ENCODE results near the gene ATAD5. TPM values are rescaled to one million over a fixed set of nuclear protein-coding genes. Genes with fewer than 3 reads are reported as not detected.

Gene ATAD5
- total and polyA plus RNA-seq, 8 donors: 0.19 to 0.95 (median 0.47) TPM

- intact Hi-C loops (cut with DNase I): no loop called here
- Histone ChIP-seq H3K4me1 (peaks cover 0 to 6% (median 0%) of the 10 kb centered on the region in 3 donors), H3K36me3 (no peaks in the 10 kb centered on the region)
Measured at GRCh38 chr17:30913955-30914354, 82.2 kb downstream of the ATAD5 start.

GRCh38 chr17:30915833-30916611 lies 84.3 kb downstream of the ATAD5 start:
- intact Hi-C loops (cut with DNase I): no loop called here
- no peak for TF ChIP-seq CTCF (IDR thresholded peaks at IDR 0.05)
- DNase-seq: no peak
- peak in 2 of 4 donors; percentile 47 to 68 for ATAC-seq
- WGBS, 2 donors: 54 to 63% methylated on average over 5 of the region's 5 CpGs
- FAIRE-seq: no peak
- Histone ChIP-seq H3K4me1 (peaks cover 0 to 6% (median 0%) of the 10 kb centered on the region in 3 donors), H3K4me3 (no peak overlapping the region), H3K9me3 (no peaks in the 10 kb centered on the region), H3K36me3 (no peaks in the 10 kb centered on the region), H3K27me3 (no peaks in the 10 kb centered on the region), H3K27ac (no peak overlapping the region)

More at GRCh38 chr17:30913955-30914354, 82.2 kb downstream of the ATAD5 start:
- DNase-seq (no peak), FAIRE-seq (no peak), ATAC-seq (no peak)
- no peak for TF ChIP-seq CTCF (IDR thresholded peaks at IDR 0.05)
- Histone ChIP-seq H3K27me3 (no peaks in the 10 kb centered on the region), H3K4me3 (no peak overlapping the region), H3K27ac (no peak overlapping the region), H3K9me3 (no peaks in the 10 kb centered on the region)

GRCh38 chr17:30917050-30917449 lies 85.3 kb downstream of the ATAD5 start:
- Histone ChIP-seq H3K4me3 (no peak overlapping the region), H3K27ac (no peak overlapping the region), H3K36me3 (no peaks in the 10 kb centered on the region), H3K9me3 (no peaks in the 10 kb centered on the region), H3K4me1 (peaks cover 0 to 6% (median 0%) of the 10 kb centered on the region in 3 donors), H3K27me3 (no peaks in the 10 kb centered on the region)
- DNase-seq (no peak), ATAC-seq (no peak), FAIRE-seq (no peak)
- no peak for TF ChIP-seq CTCF (IDR thresholded peaks at IDR 0.05)
- intact Hi-C loops (cut with DNase I): no loop called here

- no peaks in the 10 kb centered on the region for H3K36me3 ChIP-seq
- intact Hi-C loops (cut with DNase I): no loop called here
- H3K9me3 ChIP-seq: no peaks in the 10 kb centered on the region
- TF ChIP-seq CTCF (IDR thresholded peaks at IDR 0.05): no peak
- ATAC-seq: no peak
- H3K4me3 ChIP-seq: no peak overlapping the region
- peaks cover 0 to 6% (median 0%) of the 10 kb centered on the region in 3 donors for H3K4me1 ChIP-seq
- no peak for FAIRE-seq
- no peaks in the 10 kb centered on the region for H3K27me3 ChIP-seq
- WGBS, 2 donors: 69 to 80% methylated on average over 4 of the region's 4 CpGs
- no peak overlapping the region for H3K27ac ChIP-seq
- no peak for DNase-seq
Measured at GRCh38 chr17:30920282-30920681, 88.5 kb downstream of the ATAD5 start.
